ENCODE data around the gene SYT1.

SYT1 gene

DNA sequence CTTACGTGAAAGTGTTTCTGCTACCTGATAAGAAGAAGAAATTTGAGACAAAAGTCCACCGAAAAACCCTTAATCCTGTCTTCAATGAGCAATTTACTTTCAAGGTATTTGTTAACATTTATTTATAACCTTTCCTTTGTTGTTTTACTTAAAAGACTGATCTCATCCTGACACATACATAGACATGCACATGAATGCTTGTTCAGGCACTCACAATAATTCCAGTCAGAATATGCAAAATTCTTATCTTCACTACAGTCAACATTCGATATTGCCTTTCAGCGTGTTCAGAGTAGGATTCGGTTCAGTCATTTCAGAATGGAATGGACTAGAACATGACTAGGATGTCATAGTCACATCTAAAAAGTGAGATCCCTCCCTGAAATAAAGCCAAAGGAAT lies 431.6 kb downstream of the SYT1 start:
- DNase-seq: no peak
- in situ Hi-C loops (cut with HindIII; ENCODE audit: low pct_ligation_motif_present, low pct_unique_long_range_greater_than_20kb, low sequenced_read_pairs): no loop called here

DNA sequence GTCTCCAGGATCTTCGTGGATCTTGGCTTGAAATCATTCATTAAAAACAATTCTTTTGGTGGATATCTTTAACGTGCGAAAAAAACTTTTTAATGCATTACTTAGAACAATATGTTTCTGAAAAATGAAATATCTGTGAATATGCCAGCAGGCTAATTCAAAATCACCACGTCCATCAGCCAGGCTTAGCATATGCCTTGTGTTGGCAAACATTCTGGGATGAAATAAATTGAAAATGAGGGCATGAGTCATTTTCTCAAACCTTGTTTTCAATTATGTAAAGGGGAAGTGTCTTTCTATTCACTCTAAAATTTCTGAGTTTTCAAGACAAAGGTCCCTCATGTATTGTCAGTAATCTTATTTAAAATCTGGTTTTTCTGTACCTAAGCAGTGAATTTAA lies 432.3 kb downstream of the SYT1 start:
- no peak for DNase-seq
- in situ Hi-C loops (cut with HindIII; ENCODE audit: low pct_ligation_motif_present, low pct_unique_long_range_greater_than_20kb, low sequenced_read_pairs): no loop called here

- in situ Hi-C loops (cut with HindIII; ENCODE audit: low pct_ligation_motif_present, low pct_unique_long_range_greater_than_20kb, low sequenced_read_pairs): no loop called here
- DNase-seq: no peak
Observed at GRCh38 chr12:79298506-79298905, 433.9 kb downstream of the SYT1 start.

GRCh38 chr12:79299447-79300198 lies 435.0 kb downstream of the SYT1 start:
- in situ Hi-C loops (cut with HindIII; ENCODE audit: low pct_ligation_motif_present, low pct_unique_long_range_greater_than_20kb, low sequenced_read_pairs): no loop called here
- DNase-seq: no peak

DNA sequence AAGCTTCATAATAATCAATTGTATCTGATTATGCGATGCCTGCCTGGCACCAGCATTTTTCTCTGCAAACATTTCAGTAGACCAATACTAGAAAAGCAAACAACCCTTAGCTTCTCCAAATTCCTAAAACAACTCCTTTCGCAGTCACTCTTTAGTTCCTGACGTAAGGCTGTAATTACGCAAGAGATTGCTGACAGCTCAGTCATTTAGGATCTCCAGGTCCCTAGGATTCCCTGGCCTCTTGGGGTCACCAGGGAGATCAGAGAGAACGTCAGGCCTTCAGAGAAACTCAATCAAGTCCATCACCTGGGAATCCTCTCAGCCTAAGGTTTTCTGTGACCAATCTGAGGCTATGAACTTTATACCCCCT lies 435.6 kb downstream of the SYT1 start:
- DNase-seq: no peak
- in situ Hi-C loops (cut with HindIII; ENCODE audit: low pct_ligation_motif_present, low pct_unique_long_range_greater_than_20kb, low sequenced_read_pairs): no loop called here

GRCh38 chr12:79301181-79301580 lies 436.6 kb downstream of the SYT1 start:
- in situ Hi-C loops (cut with HindIII; ENCODE audit: low pct_ligation_motif_present, low pct_unique_long_range_greater_than_20kb, low sequenced_read_pairs): no loop called here
- no peak for DNase-seq

- in situ Hi-C loops (cut with HindIII; ENCODE audit: low pct_ligation_motif_present, low pct_unique_long_range_greater_than_20kb, low sequenced_read_pairs): no loop called here
Observed at GRCh38 chr12:79302162-79302814, 437.7 kb downstream of the SYT1 start.

DNA sequence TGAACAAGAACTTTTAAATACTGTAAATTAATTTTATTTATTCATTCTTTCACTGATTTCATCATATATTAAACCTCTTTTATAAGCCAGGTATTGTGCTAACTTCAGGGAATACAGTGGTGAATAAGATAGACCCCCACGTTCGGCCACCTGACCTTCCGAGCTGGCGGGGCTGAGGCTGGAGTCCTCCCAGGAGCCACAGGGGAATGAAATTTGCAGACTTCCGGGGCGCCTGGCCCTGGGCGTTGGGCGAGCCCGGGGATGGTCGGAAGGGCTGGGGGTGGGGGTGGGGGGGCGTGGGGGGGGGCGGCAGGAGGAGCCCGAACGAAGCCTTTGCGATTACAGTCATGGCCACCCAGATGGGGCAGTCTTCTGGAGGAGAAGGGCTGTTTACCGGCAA lies 442.8 kb downstream of the SYT1 start:
- in situ Hi-C loops (cut with HindIII; ENCODE audit: low pct_ligation_motif_present, low pct_unique_long_range_greater_than_20kb, low sequenced_read_pairs): no loop called here
- DNase-seq: no peak

More at GRCh38 chr12:79302162-79302814, 437.7 kb downstream of the SYT1 start:
- no peak for DNase-seq

DNA sequence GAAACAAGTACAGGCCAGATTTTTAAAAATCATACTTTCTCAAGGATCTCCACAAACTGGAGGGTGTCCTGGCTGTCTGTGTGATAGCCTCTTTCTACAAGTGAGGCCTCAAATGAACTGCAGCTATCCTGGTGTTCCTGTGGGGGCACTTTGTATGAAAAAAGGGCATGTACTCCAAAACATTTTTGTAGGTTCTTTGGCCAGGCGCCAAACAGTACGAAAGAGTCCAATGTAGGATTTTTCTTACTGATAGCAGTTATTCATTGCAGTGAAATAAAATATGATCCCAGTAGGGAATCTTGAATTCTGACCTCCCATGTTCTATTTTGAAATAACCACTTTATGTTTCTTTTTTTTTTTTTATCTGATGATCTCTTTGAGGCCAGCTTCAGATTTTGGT lies 444.5 kb downstream of the SYT1 start:
- DNase-seq: no peak
- in situ Hi-C loops (cut with HindIII; ENCODE audit: low pct_ligation_motif_present, low pct_unique_long_range_greater_than_20kb, low sequenced_read_pairs): no loop called here

- no peak for DNase-seq
Observed at GRCh38 chr12:79317179-79317847, 452.7 kb downstream of the SYT1 start.

GRCh38 chr12:79322905-79323304 lies 458.3 kb downstream of the SYT1 start:
- DNase-seq: no peak
- in situ Hi-C loops (cut with HindIII; ENCODE audit: low pct_ligation_motif_present, low pct_unique_long_range_greater_than_20kb, low sequenced_read_pairs): no loop called here

More at GRCh38 chr12:79317179-79317847, 452.7 kb downstream of the SYT1 start:
- in situ Hi-C loops (cut with HindIII; ENCODE audit: low pct_ligation_motif_present, low pct_unique_long_range_greater_than_20kb, low sequenced_read_pairs): no loop called here

DNA sequence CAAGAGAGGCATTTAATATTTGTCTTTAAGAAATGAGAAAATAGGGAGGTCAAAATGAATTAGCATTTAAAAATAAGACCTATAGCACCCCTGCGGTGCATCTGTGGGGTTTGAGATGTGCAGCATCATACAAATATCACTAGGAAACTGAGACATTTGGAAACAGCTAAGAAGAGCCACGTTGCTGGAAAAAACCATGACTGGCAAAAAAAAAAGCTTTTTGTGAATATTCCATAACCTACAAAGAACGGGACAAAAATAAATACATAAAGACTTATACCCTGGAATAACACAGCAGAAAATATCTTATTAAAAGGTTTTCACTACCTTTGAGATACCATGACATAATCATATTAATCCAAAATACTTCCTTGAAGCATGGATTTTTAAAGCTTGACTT lies 460.0 kb downstream of the SYT1 start:
- in situ Hi-C loops (cut with HindIII; ENCODE audit: low pct_ligation_motif_present, low pct_unique_long_range_greater_than_20kb, low sequenced_read_pairs): no loop called here
- DNase-seq: no peak

GRCh38 chr12:79326222-79326621 lies 461.6 kb downstream of the SYT1 start:
- no peak for DNase-seq
- in situ Hi-C loops (cut with HindIII; ENCODE audit: low pct_ligation_motif_present, low pct_unique_long_range_greater_than_20kb, low sequenced_read_pairs): no loop called here

DNA sequence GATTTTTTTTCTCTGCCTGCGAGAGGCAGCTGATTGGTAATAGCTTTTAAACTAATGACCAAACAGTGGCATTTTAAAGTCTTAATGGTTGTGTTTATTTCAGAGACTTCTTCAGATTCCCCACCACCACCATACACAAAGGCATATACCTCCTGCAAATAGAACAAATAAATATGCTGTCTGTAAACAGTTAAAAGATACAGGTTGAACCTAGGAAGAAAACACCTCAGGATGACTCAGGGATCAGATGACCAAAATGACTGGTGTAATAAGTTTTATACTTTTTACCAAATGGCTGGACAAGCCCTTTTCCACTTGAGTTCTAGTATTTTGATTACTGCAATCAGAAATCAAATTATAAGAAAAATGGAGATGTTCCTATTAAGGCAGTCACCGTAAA lies 462.1 kb downstream of the SYT1 start:
- no peak for DNase-seq
- in situ Hi-C loops (cut with HindIII; ENCODE audit: low pct_ligation_motif_present, low pct_unique_long_range_greater_than_20kb, low sequenced_read_pairs): no loop called here

GRCh38 chr12:79327465-79327864 lies 462.9 kb downstream of the SYT1 start:
- in situ Hi-C loops (cut with HindIII; ENCODE audit: low pct_ligation_motif_present, low pct_unique_long_range_greater_than_20kb, low sequenced_read_pairs): no loop called here
- DNase-seq: no peak

DNA sequence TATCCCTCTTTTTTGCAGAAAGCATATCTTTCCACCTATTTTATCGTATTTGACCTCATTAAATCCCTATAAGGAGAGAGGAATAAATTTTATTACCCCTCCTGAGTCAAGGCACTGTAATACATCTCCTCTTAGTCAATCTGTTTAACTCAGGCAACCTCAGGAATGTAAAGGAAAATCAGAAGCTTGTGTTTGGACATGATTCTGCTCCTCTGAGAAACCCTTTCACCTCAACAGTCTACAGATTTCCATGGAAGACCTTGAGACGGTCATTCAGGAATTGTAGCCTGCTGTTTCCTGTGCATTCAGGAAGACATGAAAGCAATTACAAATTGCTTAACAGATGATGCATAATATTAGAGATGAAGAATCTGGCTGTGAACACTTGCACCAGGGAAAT lies 465.4 kb downstream of the SYT1 start:
- DNase-seq: no peak
- in situ Hi-C loops (cut with HindIII; ENCODE audit: low pct_ligation_motif_present, low pct_unique_long_range_greater_than_20kb, low sequenced_read_pairs): no loop called here

- in situ Hi-C loops (cut with HindIII; ENCODE audit: low pct_ligation_motif_present, low pct_unique_long_range_greater_than_20kb, low sequenced_read_pairs): no loop called here
- no peak for DNase-seq
Observed at GRCh38 chr12:79331870-79332269, 467.3 kb downstream of the SYT1 start.

DNA sequence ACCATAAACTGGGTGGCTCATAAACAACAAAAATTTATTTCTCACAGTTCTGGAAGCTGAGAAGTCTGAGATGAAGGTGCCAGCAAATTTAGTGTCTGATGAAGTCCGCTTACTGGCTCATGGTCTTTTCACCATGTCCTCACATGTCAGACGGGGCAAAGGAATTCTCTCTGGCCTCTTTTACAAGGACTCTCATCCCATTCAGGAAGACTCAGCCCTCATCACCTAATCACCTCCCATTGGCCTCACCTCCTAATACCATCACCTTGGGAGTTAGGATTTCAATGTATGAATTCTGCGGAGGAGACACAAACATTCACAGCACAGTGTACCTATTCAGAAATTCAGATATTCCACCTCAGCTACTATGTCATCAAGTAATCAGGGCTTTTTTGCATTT lies 468.6 kb downstream of the SYT1 start:
- in situ Hi-C loops (cut with HindIII; ENCODE audit: low pct_ligation_motif_present, low pct_unique_long_range_greater_than_20kb, low sequenced_read_pairs): no loop called here
- DNase-seq: no peak

DNA sequence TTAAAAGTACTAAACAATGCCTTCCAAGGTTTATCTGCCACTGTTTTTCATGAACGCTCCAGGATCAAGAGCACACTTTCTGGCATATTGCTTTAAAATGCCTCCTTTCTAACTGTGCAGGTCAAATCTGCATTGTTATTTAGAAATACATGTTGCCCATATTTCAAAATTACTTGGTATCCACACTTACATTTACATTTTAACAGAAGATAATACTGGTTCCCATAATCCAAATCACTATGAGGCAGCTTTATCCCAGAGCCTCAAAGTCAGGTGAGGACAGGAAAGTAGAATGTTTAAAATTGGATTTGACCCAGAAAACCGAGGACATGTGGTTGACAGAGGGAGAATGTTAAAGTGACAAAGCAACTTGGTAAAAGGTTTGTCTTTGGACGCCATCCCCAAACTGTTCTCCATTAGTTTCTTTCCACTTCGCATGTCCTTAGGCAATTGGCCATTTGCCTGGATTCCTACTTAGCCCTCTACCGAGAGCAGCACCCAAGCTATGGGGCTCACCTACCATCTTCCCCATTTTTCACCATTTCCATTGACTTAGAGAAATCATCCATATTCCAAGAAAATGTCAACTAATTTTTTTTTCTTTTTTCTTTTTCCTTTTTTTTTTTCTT lies 473.2 kb downstream of the SYT1 start:
- in situ Hi-C loops (cut with HindIII; ENCODE audit: low pct_ligation_motif_present, low pct_unique_long_range_greater_than_20kb, low sequenced_read_pairs): no loop called here
- DNase-seq: no peak
